GM19351 (cell line): ENCODE measurements around the gene SDK1.

Experiments used
- ATAC-seq: cut with Tn5 transposase; IDR thresholded peaks from one replicate; pipeline ENCODE4 v1.9.1; 2021; ENCODE audit warnings: mild to moderate bottlenecking, moderate library complexity; ENCODE audit not compliant: unreplicated experiment

Gene SDK1

GRCh38 chr7:3300651-3301448 is at the start of gene SDK1:
SDK1 (plus strand) TSS chr7:3301252; CDS start chr7:3301587, 335 bp downstream.
- peak; percentile 89 for ATAC-seq

DNA sequence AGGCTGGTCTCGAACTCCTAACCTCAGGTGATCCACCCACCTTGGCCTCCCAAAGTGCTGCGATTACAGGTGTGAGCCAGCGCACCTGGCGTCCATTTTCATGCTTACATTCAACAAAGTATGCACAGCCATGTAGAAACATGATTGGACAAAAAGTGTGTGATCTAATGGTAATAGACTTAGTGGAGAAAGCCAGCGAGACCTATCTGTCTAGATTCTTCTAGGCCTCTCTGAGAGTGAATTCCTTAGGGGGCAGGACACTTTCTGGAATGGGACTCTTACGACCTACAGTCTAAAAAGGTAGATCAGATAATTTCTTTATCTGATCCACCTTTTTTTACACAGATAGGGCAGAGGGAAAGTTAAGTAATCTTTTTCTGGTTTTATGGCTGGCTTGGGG is 46.3 kb upstream of the SDK1 start:
- no peak for ATAC-seq

DNA sequence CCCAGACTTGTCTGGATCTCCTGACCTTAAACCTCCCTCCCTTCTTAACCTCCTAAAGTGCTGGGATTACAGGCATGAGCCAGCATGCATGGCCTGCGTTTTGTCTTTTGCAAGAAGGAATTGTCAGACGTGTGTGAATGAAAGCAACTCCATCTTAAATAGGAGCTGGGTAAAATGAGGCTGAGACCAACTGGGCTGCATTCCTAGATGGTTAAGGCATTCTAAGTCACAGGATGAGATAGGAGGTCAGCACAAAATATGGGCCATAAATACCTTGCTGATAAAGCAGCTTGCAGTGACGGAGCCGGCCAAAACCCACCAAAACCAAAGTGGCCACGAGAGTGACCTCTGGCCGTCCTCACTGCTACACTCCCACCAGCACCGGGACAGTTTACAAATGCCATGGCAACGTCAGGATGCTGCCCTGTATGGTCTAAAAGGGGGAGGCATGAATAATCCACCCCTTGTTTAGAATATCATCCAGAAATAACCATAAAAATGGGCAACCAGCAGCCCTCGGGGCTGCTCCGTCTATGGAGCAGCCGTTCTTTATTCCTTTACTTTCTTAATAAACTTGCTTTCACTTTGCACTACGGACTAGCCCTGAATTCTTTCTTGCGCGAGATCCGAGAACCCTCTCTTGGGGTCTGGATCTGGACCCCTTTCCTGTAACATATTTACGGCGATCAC is 41.2 kb upstream of the SDK1 start:
- ATAC-seq = no peak

- ATAC-seq = no peak
These were observed 40.7 kb upstream of the SDK1 start for GRCh38 chr7:3260401-3260715.

DNA sequence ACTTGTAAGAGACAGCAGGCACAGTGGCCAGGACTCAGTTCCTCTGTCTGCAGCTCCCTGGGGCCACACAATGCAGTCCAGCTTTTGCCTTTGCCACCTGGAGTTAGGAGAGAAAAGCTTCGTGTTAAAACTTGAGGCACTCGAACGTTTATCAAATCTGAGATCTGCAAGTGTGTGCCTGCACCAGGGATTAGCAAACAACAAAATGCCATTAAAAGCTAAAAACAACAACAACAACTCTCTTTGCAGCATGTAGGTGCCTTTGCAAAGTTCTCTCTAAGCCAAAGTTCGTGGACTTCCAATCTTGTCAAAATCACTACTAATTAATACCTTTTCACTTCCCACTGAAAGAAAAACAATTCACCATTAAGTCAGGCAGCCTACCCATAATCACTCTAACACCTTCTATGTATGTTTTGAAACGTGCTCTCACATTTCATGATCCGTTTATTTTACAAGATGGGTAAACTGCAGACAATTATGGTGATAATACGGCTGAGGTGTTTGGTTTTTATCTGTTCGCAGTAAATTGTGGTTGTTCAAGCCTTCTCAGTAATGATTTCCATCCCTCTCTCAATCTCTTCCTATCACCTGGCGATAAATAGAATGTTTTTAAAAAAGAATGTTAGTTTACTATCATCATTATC is 36.2 kb upstream of the SDK1 start:
- ATAC-seq = no peak

DNA sequence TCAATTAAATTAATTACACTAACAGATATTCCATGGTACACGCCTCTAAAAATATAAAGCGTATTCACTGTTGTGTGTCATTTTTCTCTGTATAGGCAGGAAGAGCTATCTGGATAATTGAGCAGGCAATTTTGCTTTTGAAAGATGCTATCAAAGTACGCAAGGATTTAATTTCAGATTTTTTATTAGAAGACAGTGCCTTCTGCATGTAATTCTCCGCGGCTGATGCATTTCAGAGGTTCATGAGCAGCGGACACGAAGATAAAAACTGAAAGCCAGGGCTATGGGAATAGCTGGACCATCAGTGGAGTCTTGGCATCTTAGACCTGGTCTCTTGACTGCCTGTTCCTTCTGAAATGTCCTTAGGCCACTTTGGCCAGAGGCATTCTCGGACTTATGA is 35.7 kb upstream of the SDK1 start:
- no peak for ATAC-seq

GRCh38 chr7:3266240-3266639 is 34.8 kb upstream of the SDK1 start:
- no peak for ATAC-seq

- no peak for ATAC-seq
These were observed 32.9 kb upstream of the SDK1 start for GRCh38 chr7:3267966-3268690.

DNA sequence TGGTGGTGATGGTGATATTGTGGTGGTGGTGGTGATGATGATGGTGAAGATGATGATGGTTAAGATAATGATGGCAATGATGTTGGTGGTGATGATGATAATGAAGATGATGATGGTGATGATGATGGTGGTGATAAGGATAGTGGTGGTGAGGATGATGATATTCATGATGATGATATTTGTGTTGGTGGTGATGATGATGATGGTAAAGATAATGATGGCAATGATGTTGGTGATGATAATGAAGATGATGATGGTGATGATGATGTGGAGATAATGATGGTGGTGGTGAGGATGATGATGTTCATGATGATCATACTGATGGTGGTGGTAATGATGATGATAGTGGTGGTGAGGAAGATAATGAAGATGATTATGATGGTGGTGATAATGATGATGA is 30.7 kb upstream of the SDK1 start:
- ATAC-seq = no peak

GRCh38 chr7:3271298-3271697 is 29.8 kb upstream of the SDK1 start:
- no peak for ATAC-seq

DNA sequence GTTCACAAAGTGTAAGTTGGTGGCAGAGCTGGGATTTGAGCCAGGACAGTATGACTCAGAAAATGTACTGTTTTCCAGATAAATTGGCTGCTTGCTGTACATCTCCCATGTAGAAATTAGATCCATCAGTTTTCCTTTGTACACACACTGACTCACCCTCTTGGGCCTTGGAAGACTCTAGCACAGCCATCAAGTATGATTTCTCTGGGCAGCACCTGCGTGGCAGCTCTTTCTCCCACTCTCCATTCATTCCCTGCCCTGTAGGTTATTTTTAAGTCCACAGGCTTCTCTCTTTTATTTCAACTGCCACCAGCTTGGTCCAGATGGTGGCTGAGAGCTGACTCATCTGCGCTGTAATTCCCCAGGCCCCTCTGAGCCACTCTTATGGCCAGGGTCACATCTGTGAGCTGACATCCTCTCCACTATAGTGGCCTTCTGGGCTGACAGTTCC is 28.3 kb upstream of the SDK1 start:
- no peak for ATAC-seq

DNA sequence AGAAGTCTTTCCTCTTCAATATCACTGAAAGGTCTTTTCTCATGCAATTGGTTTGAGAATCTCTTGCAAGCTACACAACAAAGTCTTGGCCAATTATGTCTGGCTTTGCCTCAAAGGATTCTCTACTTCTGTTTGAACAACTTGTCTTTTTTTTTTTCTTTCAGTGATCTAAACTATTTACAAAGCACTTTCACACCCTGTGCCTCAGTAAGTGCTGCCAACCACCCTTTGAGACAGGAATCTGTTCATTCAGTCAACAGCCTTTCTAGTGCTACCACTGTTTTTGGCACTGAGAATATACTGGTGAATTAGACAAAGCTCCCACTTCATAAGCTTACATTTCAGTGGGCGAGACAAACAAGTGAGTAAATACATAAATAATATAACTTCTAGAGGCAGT is 26.9 kb upstream of the SDK1 start:
- ATAC-seq = no peak

DNA sequence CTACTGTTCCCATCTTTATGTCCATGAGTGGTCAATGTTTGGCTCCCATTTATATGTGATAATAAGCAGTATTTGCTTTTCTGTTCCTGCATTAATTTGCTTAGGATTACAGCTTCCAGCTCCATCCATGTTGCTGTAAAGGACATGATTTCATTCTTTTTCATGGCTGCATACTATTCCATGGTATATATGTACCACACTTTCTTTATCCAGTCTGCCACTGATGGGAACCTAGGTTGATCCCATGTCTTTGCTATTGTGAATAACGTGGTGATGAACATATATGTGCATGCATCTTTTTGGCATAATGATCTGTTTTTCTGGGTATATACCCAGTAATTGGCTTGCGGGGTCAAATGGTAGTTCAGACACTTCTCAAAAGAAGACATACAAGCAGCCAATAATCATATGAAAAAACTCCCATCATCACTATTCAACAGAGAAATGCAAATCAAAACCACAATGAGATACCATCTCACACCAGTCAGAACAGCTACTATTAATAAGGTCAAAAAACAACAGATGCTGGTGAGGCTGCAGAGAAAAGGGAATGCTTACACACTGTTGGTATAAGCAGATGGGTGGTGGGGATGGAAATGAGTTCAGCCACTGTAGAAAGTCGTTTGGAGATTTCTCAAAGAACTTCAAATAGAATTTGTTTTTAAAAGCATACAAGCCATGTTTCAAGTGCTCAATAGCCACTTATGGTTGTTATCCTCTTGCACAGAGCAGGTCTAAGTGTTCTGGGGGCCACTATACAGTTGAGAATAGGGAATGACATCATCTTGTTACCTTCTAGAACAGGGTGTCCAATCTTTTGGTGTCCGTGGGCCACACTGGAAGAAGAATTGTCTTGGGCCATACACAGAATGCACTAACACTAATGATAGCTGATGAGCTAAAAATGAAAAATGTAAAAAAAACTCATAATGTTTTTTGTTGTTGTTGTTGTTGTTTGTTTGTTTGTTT is 23.2 kb upstream of the SDK1 start:
- ATAC-seq = no peak

- no peak for ATAC-seq
These were observed 21.8 kb upstream of the SDK1 start for GRCh38 chr7:3279147-3279818.

DNA sequence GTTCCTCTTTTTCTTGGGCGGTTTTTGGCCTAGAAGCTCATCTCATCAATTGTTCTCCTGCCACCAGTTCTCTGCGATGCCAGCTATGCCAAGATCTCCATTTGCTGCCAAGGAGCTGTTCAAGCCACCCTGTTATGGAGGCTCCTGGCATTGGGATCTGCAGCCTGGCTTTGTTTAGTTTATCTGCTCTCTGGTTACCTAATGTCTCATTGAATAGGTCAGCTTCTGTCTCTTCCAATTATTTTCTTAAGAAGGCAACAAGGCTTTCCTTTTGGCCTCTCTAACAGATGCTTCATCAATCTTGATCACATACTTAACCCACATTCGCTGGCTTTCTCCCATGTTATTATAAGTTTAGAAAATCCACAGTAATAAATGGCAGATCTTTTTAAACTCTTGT is 20.6 kb upstream of the SDK1 start:
- ATAC-seq = no peak

- no peak for ATAC-seq
These were observed 20.0 kb upstream of the SDK1 start for GRCh38 chr7:3280946-3281656.

DNA sequence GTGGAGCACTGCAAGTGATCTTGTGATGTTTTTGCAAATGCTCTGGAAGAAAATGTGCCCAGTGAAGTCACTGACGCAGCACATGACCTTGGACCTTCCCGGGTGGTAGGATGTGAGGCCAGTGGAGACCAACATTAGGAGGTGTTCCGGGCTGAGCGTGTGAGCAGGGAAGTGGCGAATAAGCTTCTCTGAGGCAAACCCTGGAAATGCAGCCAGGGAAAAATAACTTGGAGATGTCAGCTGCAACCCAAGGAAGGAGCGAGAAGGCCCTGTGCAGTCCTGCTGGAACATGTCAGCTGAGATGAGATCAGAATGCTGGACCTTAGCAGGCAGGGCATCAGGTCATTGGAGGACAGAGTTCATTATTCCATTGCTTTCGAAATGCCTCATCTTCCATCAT is 18.6 kb upstream of the SDK1 start:
- ATAC-seq = no peak

DNA sequence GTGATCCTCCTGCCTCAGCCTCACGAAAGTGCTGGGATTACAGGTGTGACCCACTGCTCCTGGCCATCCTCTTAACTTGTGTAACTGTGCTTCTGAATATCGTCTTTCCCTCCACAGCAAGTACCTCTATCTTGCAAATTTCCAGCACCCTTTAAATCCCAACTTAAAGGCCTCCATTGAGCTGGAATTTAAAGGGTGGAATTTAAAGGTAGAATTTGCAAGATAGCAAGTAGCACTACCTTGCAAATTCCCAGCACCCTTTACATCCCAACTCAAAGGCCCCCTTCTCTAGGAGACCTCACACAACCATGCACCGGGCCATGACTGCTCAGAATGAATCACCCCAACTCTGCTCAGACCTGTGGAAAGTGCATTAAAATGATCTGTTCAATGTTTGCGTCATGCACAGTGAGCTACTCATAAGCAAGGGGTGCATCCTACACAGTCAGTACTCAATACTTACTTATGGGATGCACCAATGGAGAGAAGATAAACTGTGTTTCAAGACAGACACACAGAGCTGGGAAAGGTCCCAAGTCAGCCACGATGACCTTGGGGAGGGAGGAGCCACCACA is 17.8 kb upstream of the SDK1 start:
- no peak for ATAC-seq

- ATAC-seq = no peak
These were observed 15.4 kb upstream of the SDK1 start for GRCh38 chr7:3285652-3286051.
